GM21423 (cell line): Measurements from ENCODE around the gene TMEM143.

Source experiments
- ATAC-seq: cut with Tn5 transposase; IDR thresholded peaks from one replicate; pipeline ENCODE4 v1.9.1; 2021; ENCODE audit warnings: mild to moderate bottlenecking, moderate library complexity; ENCODE audit not compliant: unreplicated experiment

The TMEM143 gene

GRCh38 chr19:48361912-48362311 lies 1.8 kb downstream of the TMEM143 start:
- no peak for ATAC-seq

GRCh38 chr19:48359123-48359522 lies 4.6 kb downstream of the TMEM143 start:
- ATAC-seq = no peak

- no peak for ATAC-seq
These were observed 8.3 kb downstream of the TMEM143 start for GRCh38 chr19:48355365-48355954.

- no peak for ATAC-seq
These were observed 9.3 kb downstream of the TMEM143 start for GRCh38 chr19:48354332-48354992.

GRCh38 chr19:48353677-48354076 lies 10.1 kb downstream of the TMEM143 start:
- ATAC-seq = no peak

GRCh38 chr19:48351341-48351752 lies 12.4 kb downstream of the TMEM143 start:
- ATAC-seq = no peak

- ATAC-seq = no peak
These were observed 12.9 kb downstream of the TMEM143 start for GRCh38 chr19:48350856-48351255.

- ATAC-seq = no peak
These were observed 15.0 kb downstream of the TMEM143 start for GRCh38 chr19:48348737-48349136.

- no peak for ATAC-seq
These were observed 15.7 kb downstream of the TMEM143 start for GRCh38 chr19:48348045-48348444.

- ATAC-seq = no peak
These were observed 17.5 kb downstream of the TMEM143 start for GRCh38 chr19:48346191-48346590.

- ATAC-seq = no peak
These were observed 18.8 kb downstream of the TMEM143 start for GRCh38 chr19:48344892-48345291.

GRCh38 chr19:48342841-48343540 lies 20.7 kb downstream of the TMEM143 start:
- ATAC-seq = no peak

GRCh38 chr19:48342414-48342738 lies 21.4 kb downstream of the TMEM143 start:
- no peak for ATAC-seq

GRCh38 chr19:48341515-48342413 lies 22.0 kb downstream of the TMEM143 start:
- ATAC-seq = no peak

GRCh38 chr19:48340995-48341394 lies 22.7 kb downstream of the TMEM143 start:
- ATAC-seq = no peak

- ATAC-seq = no peak
These were observed 24.8 kb downstream of the TMEM143 start for GRCh38 chr19:48338802-48339503.

- no peak for ATAC-seq
These were observed 25.4 kb downstream of the TMEM143 start for GRCh38 chr19:48338253-48338755.

GRCh38 chr19:48333467-48334384 lies 30.0 kb downstream of the TMEM143 start:
- peak; percentile 45 for ATAC-seq

GRCh38 chr19:48332662-48333466 lies 30.9 kb downstream of the TMEM143 start:
- ATAC-seq = peak; percentile 61
